SK-N-MC (cell line): ENCODE results near the gene NKX2-1.

Experiments used
- DNase-seq: peaks from one replicate; pipeline ENCODE4 v3.0.0-alpha.2; 2011; ENCODE audit warnings: low read depth, low spot score
- H3K27ac ChIP-seq: fragments of 200-600 bp; sonication (generic); 2 replicates; pipeline ENCODE4 v1.5.1; 2016; ENCODE audit warnings: mixed run types
- H3K36me3 ChIP-seq: fragments of 200-600 bp; sonication (generic); 2 replicates; pipeline ENCODE4 v1.6.1; 2017; ENCODE audit warnings: antibody characterized with exemption, low read length, mixed read lengths; ENCODE audit not compliant: insufficient read depth
- H3K4me3 ChIP-seq: fragments of 200-600 bp; sonication (generic); 2 replicates; pipeline ENCODE4 v1.5.1; 2016
- H3K9ac ChIP-seq: fragments of 200-600 bp; sonication (generic); 2 replicates; pipeline ENCODE4 v1.8.0; 2017; ENCODE audit warnings: mixed run types, mixed read lengths; ENCODE audit not compliant: insufficient read length
- H3K9me3 ChIP-seq: fragments of 200-600 bp; sonication (generic); 2 replicates; pipeline ENCODE4 v1.6.1; 2017; ENCODE audit warnings: low read depth, mild to moderate bottlenecking, antibody characterized with exemption, low read length, moderate library complexity, mixed read lengths
- EZH2 ChIP-seq: fragments of 200-600 bp; sonication (generic); IDR thresholded peaks from one replicate; pipeline ENCODE4 v1.6.1; 2017; ENCODE audit warnings: antibody characterized with exemption
- FOXP2 ChIP-seq: optimal IDR thresholded peaks from 2 replicates; pipeline ENCODE3; 2011; ENCODE audit warnings: mild to moderate bottlenecking, moderate library complexity; ENCODE audit not compliant: insufficient read depth; ENCODE audit errors: extremely low read length, control extremely low read depth
- POLR2AphosphoS5 ChIP-seq: IDR thresholded peaks from 2 replicates; pipeline ENCODE4 v1.6.1; 2012; ENCODE audit warnings: mild to moderate bottlenecking, low read depth, low read length, borderline replicate concordance

The NKX2-1 gene

GRCh38 chr14:36513451-36514277 lies 6.4 kb downstream of the NKX2-1 start:
- no peak overlapping the region for H3K27ac ChIP-seq
- TF ChIP-seq EZH2: no peak
- no peak for TF ChIP-seq FOXP2
- no peak for TF ChIP-seq POLR2AphosphoS5
- no peaks in the 10 kb centered on the region for H3K9me3 ChIP-seq
- no peak overlapping the region for H3K4me3 ChIP-seq
- no peak overlapping the region for H3K9ac ChIP-seq
- no peaks in the 10 kb centered on the region for H3K36me3 ChIP-seq
- no peak for DNase-seq

DNA sequence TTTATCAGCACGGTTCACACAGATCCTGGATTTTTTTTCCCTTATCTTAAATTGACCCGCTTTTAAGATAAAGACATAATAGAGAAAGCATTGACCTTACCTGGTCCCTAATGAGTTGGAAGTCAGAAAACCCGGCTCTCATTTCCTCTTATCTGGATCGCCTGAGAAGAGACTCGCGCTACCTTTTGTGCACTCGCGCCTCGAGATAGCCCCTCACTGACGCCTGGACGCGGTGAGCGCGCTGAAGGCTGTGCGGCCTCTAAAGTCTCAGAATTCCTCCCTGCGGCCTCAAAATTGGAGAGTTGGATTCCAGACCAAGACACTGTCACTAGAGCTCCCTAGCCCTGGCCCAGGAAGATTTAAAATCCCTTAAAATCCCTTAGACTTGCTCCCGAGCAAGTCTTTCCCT lies 7.0 kb downstream of the NKX2-1 start:
- no peak for DNase-seq
- H3K9me3 ChIP-seq: no peaks in the 10 kb centered on the region
- H3K36me3 ChIP-seq: no peaks in the 10 kb centered on the region
- H3K4me3 ChIP-seq: no peak overlapping the region
- H3K9ac ChIP-seq: no peak overlapping the region
- H3K27ac ChIP-seq: no peak overlapping the region
- TF ChIP-seq EZH2 (no peak), FOXP2 (no peak), POLR2AphosphoS5 (no peak)

DNA sequence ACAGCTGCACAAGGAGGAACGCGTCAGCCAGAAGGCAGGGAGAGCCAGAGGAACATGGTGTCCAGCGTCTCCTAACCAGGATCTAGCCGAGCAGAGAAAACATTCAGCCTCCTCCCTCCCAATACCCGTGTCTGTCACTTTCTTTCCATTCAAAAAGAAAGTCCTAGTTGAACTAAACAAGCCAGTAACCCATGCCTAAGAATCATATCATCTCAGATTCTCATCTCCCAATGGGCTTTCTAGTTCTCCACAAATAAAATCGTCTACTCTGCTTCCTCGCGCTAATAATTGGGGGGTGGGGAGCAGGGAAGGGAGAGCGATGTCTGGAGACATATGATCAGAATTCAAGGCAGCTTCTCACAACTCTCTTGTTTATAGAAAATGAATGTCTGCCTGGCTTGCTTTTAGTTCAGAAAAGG lies 7.4 kb downstream of the NKX2-1 start:
- Histone ChIP-seq H3K9me3 (no peaks in the 10 kb centered on the region), H3K4me3 (no peak overlapping the region), H3K27ac (no peak overlapping the region), H3K9ac (no peak overlapping the region), H3K36me3 (no peaks in the 10 kb centered on the region)
- TF ChIP-seq FOXP2 (no peak), EZH2 (no peak), POLR2AphosphoS5 (no peak)
- DNase-seq: no peak

DNA sequence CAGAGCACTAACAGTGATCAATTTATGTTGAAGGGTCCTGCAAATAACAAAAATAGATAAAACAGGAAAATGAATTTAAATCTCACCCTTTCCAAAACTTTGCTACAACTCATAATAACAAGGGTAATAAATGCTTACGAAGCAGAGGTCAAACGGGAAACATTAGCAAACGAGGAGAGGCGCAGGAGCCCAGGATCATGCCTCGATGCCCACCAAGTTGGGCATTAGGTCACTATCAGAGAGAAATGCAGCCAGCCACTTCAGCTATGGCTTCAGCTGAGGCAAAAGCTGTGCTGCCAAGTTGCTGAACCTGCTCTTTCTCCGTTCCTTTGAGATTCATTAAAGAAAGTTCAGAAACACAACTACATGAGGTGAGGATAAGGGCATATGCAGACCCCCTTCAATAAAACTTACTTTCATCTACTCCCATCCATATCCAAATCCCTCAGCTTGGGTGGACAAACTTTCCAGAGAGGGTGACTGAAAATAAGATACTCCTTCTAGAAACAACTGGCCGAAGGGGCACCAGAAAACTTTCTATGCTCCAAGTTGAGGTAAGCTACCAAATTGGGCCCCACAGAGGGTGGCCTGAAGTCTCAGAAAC lies 7.9 kb downstream of the NKX2-1 start:
- no peak for TF ChIP-seq EZH2
- no peak for TF ChIP-seq FOXP2
- TF ChIP-seq POLR2AphosphoS5: no peak
- H3K9me3 ChIP-seq: no peaks in the 10 kb centered on the region
- H3K27ac ChIP-seq: no peak overlapping the region
- no peak overlapping the region for H3K4me3 ChIP-seq
- H3K9ac ChIP-seq: no peak overlapping the region
- H3K36me3 ChIP-seq: no peaks in the 10 kb centered on the region
- DNase-seq: no peak

GRCh38 chr14:36510874-36511273 lies 9.2 kb downstream of the NKX2-1 start:
- H3K27ac ChIP-seq: peak overlapping the region; percentile 10; the same call in 1 of the 2 replicates

DNA sequence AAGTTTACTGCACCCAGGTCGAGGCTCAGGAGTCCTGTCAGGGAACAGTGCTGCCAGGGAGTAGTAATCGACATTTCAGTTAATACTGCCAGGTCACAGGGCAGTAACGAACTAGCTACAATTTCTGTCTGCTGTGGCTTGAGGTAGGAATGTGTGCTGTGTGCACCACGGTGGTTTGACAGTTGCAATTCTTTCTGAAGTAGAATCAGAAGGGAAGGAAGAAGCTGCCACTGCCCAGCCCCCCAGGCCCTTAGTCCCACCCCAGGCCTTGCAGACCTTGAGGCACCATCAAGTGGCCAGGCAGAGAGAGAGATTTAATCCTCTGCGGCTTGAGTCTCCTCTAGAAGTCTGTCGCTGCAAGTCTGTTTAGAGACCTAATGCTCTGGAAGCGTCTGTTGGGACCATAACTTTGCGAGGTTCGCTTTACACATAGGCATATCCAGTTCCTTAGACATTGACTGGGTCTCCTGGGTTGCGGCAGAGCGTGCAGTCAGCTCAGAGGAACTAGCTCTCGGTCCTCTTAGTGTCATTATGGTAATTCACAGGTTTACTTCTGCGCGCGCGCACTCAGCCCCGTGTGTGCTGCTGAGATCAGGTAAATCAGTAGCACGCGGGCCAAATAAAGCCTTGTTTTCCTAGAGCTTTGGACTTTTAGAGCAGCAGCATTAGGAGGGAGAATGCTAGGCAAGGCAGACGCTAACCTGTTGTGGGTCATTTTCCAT lies 9.8 kb downstream of the NKX2-1 start:
- Histone ChIP-seq H3K9me3 (no peaks in the 10 kb centered on the region), H3K27ac (peak overlapping the region; percentile 10; the same call in 1 of the 2 replicates), H3K36me3 (no peaks in the 10 kb centered on the region), H3K9ac (peak overlapping the region; percentile 26), H3K4me3 (peak overlapping the region; percentile 56; the same call in 1 of the 2 replicates)
- TF ChIP-seq POLR2AphosphoS5 (no peak), EZH2 (no peak), FOXP2 (no peak)
- no peak for DNase-seq

More at GRCh38 chr14:36510874-36511273, 9.2 kb downstream of the NKX2-1 start:
- no peak for DNase-seq
- TF ChIP-seq FOXP2 (no peak), EZH2 (no peak), POLR2AphosphoS5 (no peak)
- Histone ChIP-seq H3K9ac (peak overlapping the region; percentile 26), H3K4me3 (peak overlapping the region; percentile 56), H3K9me3 (no peaks in the 10 kb centered on the region), H3K36me3 (no peaks in the 10 kb centered on the region)

GRCh38 chr14:36509069-36509917 lies 10.7 kb downstream of the NKX2-1 start:
- Histone ChIP-seq H3K9me3 (no peaks in the 10 kb centered on the region), H3K9ac (no peak overlapping the region), H3K27ac (no peak overlapping the region), H3K36me3 (no peaks in the 10 kb centered on the region), H3K4me3 (no peak overlapping the region)
- no peak for TF ChIP-seq EZH2
- no peak for TF ChIP-seq POLR2AphosphoS5
- no peak for TF ChIP-seq FOXP2
- DNase-seq: no peak
